Ureter (tissue), 1 donor: Measurements from ENCODE around the gene GNAO1. TPM values are rescaled to one million over a fixed set of nuclear protein-coding genes. Genes with fewer than 3 reads are reported as not detected.

ENCODE experiments used
- DNase-seq: peaks from one replicate; pipeline ENCODE4 v3.0.0-alpha.2; 2020; ENCODE audit warnings: low spot score
- total RNA-seq: library from RNA; stranded (reverse); gene quantifications from one replicate; pipeline ENCODE4 v1.2.4, GENCODE V29; 2023
- donor health status: DM: yes; HTN: yes; CAD: no.

GNAO1 gene
- total RNA-seq, 1 donor from 2014 or later, result 23.8 TPM

- DNase-seq, result no peak
These were observed 6.9 kb downstream of the GNAO1 start for GRCh38 chr16:56198006-56198754.

- DNase-seq, result no peak
These were observed 7.4 kb downstream of the GNAO1 start for GRCh38 chr16:56198755-56199114.

GRCh38 chr16:56199164-56199563, 7.9 kb downstream of the GNAO1 start:
- DNase-seq, result no peak

- DNase-seq, result no peak
These were observed 9.7 kb downstream of the GNAO1 start for GRCh38 chr16:56201030-56201429.

DNA sequence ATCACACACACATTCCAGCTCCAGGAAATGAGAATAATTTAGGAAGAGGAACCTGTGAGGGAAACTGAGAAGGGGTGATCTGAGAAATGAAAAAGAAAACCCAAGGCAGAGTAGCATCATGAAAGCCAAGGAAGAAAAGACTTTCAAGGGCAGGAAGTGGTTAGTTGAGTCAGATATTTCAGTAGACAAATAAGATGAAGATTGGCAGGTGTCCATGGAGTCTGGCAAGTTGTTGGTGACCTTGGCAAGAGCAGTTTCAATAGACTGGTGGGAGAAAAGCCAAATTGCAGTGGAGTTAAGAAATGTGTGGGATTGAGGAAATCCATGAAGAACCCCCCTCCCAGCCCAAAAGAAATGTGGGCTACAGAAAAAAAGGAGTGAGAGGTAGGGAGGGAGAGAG, 10.7 kb downstream of the GNAO1 start:
- no peak for DNase-seq

DNA sequence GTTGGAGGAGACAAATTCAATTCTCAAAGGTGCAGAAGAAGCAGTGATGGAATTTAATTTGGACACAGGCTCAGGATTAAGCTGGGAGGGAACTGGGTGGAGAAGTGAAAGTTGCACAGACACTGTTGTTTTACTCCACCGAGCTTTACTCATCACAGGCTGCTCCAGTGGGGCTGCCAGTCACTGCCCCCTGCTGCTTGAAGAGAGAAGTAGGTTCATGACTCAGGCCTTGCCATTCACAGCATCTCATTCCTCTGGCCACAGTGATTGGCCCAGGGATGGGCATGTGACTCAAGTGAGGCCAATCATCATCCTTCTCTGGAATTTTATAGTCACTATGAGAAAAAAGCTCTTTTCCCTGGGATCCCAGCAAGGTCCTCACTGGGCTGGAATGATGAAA, 11.8 kb downstream of the GNAO1 start:
- no peak for DNase-seq

- DNase-seq, result no peak
These were observed 13.5 kb downstream of the GNAO1 start for GRCh38 chr16:56204816-56205215.

DNA sequence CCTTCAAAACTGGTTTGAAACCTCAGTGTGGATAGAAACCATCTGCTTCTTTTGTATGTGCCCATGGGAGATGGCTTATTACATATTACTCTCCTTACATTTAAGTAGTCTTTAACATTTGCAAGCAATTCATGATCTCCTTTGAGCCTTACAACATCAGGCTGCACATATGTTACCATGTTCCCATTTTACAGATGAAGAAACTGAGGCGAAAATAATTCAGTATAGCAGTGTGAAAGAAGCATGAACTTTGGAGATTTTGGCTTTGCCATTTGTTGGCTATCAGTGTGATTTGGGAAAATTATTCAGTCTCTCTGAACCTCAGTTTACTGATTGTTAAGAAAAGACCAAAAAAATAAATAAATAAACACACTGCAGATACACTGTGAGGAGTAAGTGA, 15.7 kb downstream of the GNAO1 start:
- DNase-seq, result no peak

- DNase-seq, result no peak
These were observed 16.1 kb downstream of the GNAO1 start for GRCh38 chr16:56207421-56207820.

DNA sequence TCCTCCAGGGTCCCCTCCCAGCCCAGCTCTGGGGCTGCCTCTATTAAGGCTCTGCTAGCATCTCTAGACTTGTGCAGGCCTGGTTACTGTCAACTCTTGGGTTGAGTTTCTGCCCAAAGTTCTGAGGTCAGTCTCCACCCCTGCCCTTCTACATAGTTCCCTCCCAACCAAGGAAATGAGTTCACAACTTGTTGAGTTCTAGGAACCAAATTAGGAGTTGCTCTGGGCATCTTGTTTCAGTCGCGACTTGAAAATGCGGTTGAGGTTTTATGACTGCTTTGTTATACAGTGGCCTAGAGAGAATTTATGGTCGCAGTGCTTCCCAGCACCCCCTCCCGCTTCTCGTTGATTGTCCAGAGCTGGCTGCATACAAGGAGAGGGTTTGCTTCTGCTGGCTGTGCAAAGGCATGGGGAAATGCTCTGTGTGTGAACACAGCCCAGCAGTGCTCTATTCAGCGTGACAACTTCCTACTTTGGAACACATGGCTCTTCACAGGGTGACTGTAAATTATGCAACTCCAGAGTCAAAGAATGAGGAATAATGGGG, 20.2 kb downstream of the GNAO1 start:
- DNase-seq, result peak; percentile 55

GRCh38 chr16:56212144-56212543, 20.9 kb downstream of the GNAO1 start:
- DNase-seq, result no peak

DNA sequence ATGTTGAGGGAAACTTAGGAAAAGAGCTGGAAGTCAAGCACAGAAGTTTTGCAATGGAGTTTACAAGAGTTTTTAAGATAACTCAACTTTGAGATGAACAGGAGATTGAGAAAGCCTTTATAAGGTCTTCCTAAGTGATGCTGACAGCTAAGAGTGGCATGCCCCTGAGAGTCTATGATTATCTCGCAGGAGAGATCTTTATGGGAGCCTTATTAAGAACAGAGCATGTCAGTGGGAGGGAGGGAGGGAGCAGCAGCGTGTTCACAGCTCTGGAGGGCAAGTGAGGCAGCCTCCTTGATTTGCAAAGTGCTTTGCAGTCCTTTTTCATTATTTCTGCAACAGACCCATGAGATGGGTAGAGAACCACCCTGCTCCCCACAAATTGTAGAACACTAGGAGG, 30.7 kb downstream of the GNAO1 start:
- no peak for DNase-seq

DNA sequence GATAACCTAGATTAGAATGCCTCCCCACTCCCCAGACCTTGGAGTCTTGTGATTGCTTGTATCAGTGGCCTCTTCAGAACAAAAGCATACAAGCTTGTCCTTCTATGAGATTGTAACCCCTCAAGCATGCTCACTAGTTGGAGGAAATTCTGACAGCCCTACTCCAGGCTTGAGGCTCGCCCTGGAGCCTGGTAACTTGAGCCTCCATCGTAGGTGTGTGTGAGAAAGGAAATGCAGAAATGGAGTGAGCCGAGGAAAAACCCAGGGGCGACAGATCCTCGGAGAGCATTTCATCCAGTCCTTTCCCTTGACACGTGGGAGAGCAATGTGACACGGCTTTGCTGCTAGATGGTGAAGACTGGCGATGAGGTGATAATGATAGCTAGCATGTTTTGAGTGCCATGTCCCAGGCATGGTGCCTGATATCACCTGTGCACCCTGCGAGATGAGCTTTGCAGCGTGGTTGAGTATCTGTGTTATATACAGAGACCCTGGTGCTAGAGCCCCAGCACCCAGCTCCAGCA, 31.2 kb downstream of the GNAO1 start:
- DNase-seq, result no peak

DNA sequence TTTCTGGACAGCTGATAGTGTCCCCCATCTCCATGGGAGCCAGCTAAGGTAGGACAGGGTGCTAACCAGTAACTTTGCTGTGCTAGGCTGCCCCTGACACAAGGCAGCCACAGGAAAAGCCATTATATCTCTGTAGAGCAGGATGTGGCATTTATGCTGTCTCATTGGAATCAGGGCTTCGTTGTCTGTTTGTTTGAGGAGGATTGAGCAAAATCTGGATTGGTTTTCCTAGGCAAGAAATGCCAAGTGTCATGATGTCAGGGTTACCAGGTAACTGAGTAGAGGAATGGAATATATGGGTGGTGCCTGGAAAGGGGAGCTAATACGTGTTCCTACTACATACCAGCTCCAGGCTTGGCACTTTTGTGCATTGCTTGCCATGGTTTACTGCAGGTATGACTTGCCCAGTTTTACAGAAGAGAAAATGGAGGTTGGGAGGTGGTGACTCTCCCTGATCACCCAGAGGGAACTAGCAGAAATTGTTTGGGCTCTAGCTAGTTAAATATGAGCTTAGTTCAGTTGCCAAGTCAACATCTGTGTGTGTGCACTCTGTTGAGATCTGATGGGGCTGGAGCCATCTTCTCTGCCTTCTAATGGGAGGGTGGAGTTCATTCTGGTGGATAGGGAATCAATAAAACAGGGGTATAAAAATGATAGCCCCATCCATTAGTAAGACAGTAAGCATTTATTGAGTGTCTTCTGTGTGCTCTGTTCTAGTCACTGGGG, 33.9 kb downstream of the GNAO1 start:
- no peak for DNase-seq

GRCh38 chr16:56226187-56226586, 34.9 kb downstream of the GNAO1 start:
- DNase-seq, result no peak

DNA sequence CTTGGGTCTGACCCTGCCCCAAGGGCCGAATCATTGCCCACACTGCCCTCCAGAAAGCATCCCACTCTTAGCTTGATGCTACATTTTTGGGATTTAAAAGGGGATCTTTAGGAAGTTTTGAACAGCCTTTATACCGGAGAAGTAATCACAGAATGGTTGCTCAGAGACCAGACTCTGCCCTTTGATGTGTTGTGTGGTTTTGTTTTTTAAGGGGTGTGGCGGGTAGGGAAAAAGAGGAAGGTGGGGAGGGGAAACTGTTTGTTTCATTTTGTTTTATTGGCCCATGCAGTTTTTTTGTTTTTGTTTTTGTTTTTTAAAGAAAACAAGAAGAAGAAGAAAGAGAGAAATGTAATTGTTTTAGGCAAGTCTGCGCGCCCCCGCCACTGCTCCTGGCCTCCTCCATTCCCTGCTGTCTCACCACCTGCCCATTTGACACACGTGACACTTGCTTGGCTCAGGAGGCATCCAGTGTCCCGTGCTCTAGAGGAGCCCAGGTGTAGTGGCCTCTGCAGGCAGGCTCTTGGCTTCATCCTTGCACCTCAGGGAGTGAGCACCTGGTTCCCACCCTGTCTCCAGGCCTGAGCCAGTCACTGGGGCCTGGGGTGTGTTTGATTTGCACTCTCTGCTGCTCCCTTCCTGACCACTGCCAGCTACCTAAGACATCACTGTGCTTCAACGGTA, 35.7 kb downstream of the GNAO1 start:
- DNase-seq, result no peak

- DNase-seq, result no peak
These were observed 36.6 kb downstream of the GNAO1 start for GRCh38 chr16:56227936-56228335.

DNA sequence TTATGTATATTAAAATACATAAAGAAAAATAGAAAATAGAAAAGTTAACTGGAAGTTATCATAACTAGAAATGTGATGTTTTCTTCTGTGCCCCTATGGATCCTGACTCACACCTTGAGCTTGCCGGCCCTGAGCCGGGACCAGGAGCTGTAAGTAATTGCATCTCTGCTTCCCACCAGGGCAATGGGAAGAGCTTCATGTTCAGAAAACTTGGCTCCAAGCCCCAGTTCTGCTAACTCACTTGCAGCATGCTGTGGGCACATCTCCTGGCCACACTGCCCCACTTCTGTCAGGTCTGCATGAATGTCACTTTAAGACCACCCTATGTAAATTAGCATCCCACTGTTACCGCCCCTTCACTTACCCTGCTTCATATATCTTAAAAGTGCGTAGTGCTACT, 37.2 kb downstream of the GNAO1 start:
- DNase-seq, result no peak

GRCh38 chr16:56233795-56234566, 42.7 kb downstream of the GNAO1 start:
- DNase-seq, result no peak

DNA sequence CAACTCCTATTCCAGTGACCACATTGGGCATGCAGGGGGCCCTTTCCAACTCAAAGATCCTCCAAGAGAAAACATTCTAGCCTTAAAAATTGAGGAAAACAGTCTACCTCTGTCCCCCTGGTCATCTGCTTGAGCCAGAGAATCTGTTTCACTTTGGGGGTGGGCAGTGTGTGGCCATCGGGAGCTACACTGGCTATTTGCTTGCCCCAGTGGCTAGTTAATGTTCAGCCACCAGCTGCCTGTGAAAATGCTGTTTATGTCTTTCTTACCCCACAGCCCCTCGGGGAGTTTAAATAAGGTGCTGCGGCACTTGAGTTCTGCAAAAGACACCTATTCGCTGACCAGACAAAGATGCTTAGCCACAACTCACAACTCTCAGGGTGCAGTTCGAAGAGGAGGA, 43.4 kb downstream of the GNAO1 start:
- DNase-seq, result no peak

DNA sequence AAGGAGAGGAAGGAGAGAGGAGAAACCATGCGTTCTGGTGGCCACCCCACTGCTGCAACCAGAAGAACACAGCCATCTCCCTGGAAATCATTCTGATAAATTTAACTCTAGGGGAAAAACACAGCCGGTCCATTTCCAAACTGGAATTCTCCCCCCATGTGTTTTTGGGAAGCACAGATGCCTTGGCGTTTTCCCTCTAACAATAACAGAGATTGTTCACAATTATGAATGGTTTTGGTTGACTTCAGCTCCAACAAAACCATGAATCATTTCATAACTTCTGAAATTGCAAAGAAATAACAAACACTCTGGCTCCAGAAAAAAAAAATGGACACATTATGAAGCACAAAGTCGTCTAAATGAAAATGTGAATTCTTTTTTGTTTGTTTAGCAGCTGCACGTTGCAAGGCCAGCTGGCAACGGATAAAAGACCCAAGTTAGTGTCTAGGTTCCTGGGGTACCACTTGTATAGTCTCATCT, 46.2 kb downstream of the GNAO1 start:
- no peak for DNase-seq

GRCh38 chr16:56238188-56238587, 46.9 kb downstream of the GNAO1 start:
- DNase-seq, result no peak
